NCI-H510A treated with DMSO at 0.1 percent for 48 hours (cell line): ENCODE data around the gene SLCO4A1.
A peak's percentile ranks its signal among the peaks of the same experiment; 100 is the strongest.

ENCODE experiments used
- DNase-seq: peaks from one replicate; lab custom pipeline; 2025; lab: John Stamatoyannopoulos, UW

Gene SLCO4A1

GRCh38 chr20:62702895-62703852 is 60.9 kb downstream of the SLCO4A1 start:
- no peak for DNase-seq

GRCh38 chr20:62703853-62704228 is 61.5 kb downstream of the SLCO4A1 start:
- DNase-seq = no peak

GRCh38 chr20:62704341-62704948 is 62.1 kb downstream of the SLCO4A1 start:
- DNase-seq = peak; percentile 24

- no peak for DNase-seq
These were observed 63.3 kb downstream of the SLCO4A1 start for GRCh38 chr20:62705627-62706026.

- DNase-seq = no peak
These were observed 64.0 kb downstream of the SLCO4A1 start for GRCh38 chr20:62706344-62706743.

GRCh38 chr20:62706857-62707256 is 64.6 kb downstream of the SLCO4A1 start:
- DNase-seq = no peak

- no peak for DNase-seq
These were observed 65.1 kb downstream of the SLCO4A1 start for GRCh38 chr20:62707276-62707920.

GRCh38 chr20:62707921-62708521 is 65.7 kb downstream of the SLCO4A1 start:
- no peak for DNase-seq

- no peak for DNase-seq
These were observed 66.6 kb downstream of the SLCO4A1 start, which contains the start of gene NTSR1 for GRCh38 chr20:62708591-62709536. Gene NTSR1, plus strand, starts transcription at chr20:62708836. Its CDS starts 372 bp downstream, at chr20:62709208.

GRCh38 chr20:62709537-62709905 is 67.2 kb downstream of the SLCO4A1 start:
- no peak for DNase-seq

- no peak for DNase-seq
These were observed 68.0 kb downstream of the SLCO4A1 start for GRCh38 chr20:62710221-62710885.

- DNase-seq = no peak
These were observed 68.8 kb downstream of the SLCO4A1 start for GRCh38 chr20:62710886-62711702.

- no peak for DNase-seq
These were observed 69.4 kb downstream of the SLCO4A1 start for GRCh38 chr20:62711703-62712101.

GRCh38 chr20:62712606-62713005 is 70.3 kb downstream of the SLCO4A1 start:
- no peak for DNase-seq

GRCh38 chr20:62714006-62714405 is 71.7 kb downstream of the SLCO4A1 start:
- DNase-seq = no peak

- DNase-seq = no peak
These were observed 72.5 kb downstream of the SLCO4A1 start for GRCh38 chr20:62714799-62715198.

GRCh38 chr20:62715201-62715600 is 72.9 kb downstream of the SLCO4A1 start:
- DNase-seq = no peak

- DNase-seq = no peak
These were observed 74.1 kb downstream of the SLCO4A1 start for GRCh38 chr20:62716198-62716940.

- no peak for DNase-seq
These were observed 74.6 kb downstream of the SLCO4A1 start for GRCh38 chr20:62716941-62717310.
